SH-SY5Y (cell line): ENCODE results near the gene SAMD13.

Experiments
- GATA2 ChIP-seq: IDR thresholded peaks from 2 replicates; pipeline ENCODE4 v1.6.1; 2011; ENCODE audit warnings: mild to moderate bottlenecking, low read depth, low read length
- GATA3 ChIP-seq: IDR thresholded peaks from 2 replicates; pipeline ENCODE4 v1.6.1; 2011; ENCODE audit warnings: low read depth, mild to moderate bottlenecking, low read length, moderate library complexity

The SAMD13 gene

DNA sequence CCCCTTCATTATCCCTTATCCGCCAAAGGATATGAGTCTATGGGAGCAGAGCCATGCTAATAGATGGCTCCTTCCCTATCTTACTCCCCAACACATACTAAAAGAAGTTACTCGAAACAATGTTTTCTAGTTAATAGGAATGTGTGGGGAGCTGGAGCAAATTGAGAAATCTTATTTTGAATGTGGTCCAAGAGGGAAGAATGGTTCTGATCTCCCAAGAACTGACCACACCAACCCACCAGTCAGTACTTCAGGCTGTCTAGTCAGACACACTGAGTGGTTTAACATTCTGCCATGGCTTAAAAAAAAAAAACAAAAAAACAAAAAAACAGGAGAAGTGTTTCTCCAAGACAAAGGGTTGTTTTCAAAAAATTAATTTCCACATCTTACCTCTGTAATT, 65.3 kb downstream of the SAMD13 start:
- no peak for TF ChIP-seq GATA2
- TF ChIP-seq GATA3 = no peak

DNA sequence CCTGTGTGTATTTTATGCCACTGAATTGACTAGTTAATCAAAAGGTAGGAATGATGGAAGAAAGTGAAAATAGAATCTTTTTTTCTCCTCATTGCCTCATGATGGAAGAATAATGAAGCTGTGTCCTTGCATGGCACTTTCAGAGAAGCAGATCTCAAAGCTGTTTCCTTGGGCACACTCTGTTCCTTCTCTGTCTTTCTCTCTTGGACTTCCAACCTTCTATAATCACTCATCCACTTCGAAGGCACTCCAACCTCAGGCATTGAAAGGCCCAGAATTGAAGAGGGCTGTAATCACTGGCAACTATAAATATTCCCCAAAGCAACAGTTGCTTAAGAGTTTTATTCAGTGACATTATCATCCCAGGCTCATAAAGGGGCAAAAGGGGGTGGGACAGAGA, 65.7 kb downstream of the SAMD13 start:
- TF ChIP-seq GATA3 (no peak), GATA2 (no peak)

DNA sequence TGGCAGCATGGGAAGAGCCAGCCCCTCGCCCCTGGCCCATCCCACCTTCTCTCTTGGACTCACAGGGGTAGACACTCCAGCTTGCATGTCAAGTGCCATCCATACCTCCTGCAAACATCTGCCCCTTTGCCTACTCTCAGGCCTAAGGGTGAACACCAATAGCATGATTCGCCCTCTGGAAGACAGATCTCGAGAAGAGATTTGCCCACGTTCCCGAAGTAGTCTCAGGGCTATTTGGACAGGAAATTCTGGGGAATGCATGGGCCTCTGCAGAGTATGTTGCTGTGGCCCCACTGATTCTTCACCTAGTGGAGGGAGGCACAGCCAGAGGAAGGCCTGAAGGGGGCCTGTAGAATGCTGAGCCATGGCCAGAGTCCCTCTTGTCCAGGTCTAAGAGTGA, 66.9 kb downstream of the SAMD13 start:
- TF ChIP-seq GATA3 (no peak), GATA2 (no peak)

DNA sequence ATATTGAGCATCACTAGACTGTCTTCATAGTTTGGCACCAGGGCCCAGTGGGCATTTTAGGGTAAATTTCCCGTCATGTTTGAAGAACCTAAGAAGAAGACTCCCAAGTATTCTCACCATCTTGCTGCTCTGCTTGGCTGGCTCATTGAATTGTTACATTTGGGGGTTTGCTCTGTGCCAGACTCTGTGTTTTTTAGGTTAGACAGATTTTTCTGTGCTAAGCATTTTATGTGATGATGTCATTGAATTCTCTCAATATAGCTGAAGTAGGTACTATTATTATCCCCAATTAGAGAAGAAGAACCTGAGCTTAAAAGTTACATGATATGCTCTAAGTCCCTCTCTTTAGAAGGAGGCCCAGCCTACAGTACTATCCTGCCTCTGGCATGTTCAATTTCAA, 68.8 kb downstream of the SAMD13 start:
- TF ChIP-seq GATA3 (no peak), GATA2 (no peak)

DNA sequence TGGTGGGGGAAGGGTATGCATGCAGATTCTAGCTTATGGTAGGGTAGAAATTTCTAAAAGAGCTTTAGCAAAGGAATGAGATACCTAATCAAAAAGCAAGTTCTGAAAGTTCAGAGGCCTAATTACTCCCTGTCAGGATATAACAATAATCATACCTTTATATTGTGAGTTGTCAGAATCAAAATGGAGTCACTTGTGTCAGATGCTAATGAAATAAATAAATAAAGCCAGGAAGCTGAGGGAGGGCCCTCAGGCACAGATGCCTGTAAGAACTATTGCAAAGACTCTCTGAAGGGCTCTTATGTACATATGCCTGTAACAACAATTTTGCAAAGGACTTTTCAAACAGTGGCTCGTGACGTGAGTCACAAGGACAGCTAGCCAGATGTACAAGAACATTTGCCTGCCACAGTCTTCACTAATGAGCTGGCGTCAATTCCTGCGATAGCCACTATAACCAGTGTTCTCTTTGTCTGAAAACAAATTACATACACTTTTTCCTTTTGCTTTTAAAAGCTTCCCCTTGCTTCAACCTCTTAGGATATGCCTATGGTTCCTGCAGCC, 69.4 kb downstream of the SAMD13 start:
- TF ChIP-seq GATA3 (no peak), GATA2 (no peak)

DNA sequence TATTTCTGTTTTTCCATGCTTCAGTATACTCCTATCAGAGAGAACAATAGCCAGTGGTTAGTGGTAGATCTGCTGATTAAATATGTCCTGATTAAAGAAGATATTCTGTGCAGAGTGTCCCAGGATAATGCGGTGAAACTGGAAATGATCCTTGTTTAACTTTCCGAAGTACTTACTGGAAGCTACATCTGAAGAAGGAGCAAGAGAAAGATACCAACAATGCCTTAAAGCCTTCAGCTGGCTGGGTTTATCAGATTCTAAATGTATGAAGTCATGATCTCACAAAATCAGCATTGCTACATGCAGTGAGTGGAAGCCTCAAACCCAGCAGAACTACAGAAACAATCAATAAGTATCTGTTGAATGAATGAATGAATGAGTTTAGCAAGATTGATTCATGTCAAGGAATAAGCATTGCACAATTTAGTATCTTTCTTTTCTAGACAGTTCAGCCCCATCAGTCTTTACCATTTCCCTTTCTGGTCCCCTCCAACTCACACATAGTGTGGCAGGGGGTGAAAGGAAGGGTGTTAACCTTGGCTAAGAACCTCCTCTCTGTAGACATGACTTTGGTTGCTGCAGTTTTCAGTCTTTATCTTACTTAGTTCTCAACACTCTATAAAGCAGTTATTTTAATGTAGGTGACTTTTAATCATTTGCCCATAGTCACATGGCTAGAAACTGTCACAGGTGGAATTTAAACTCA, 72.1 kb downstream of the SAMD13 start:
- TF ChIP-seq GATA3 (no peak), GATA2 (no peak)

DNA sequence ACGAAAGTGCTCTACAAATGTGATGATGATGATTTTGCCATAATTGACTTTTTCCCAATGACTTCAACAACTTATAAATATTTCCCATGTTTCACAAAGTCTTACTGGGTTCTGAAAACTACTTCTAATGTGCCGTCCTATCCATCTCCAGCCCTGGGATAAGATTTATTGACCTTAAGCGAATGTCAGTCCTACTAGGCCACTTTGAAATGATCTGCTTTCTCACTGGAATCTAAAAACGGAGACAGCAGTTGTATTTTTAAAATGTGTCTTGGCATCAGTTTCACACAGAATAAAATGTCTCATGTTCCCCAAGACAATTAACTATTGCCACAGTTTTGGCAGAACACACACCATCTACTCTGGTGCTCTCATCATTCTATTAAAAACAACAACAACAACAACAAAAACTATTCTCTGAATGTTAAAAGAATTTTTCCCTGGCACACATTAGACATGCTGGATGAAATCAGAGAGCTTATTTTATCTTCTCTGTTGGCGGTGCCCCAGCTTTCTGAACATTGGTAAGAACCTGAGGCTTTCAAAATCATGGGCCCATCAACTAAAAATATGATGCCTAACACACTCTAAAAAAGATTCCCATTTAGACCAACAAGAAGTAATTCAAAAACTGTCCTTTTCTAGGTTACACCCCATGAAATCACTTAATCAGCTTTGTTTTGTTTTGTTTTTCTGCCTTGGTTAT, 73.6 kb downstream of the SAMD13 start:
- TF ChIP-seq GATA3 (no peak), GATA2 (no peak)

DNA sequence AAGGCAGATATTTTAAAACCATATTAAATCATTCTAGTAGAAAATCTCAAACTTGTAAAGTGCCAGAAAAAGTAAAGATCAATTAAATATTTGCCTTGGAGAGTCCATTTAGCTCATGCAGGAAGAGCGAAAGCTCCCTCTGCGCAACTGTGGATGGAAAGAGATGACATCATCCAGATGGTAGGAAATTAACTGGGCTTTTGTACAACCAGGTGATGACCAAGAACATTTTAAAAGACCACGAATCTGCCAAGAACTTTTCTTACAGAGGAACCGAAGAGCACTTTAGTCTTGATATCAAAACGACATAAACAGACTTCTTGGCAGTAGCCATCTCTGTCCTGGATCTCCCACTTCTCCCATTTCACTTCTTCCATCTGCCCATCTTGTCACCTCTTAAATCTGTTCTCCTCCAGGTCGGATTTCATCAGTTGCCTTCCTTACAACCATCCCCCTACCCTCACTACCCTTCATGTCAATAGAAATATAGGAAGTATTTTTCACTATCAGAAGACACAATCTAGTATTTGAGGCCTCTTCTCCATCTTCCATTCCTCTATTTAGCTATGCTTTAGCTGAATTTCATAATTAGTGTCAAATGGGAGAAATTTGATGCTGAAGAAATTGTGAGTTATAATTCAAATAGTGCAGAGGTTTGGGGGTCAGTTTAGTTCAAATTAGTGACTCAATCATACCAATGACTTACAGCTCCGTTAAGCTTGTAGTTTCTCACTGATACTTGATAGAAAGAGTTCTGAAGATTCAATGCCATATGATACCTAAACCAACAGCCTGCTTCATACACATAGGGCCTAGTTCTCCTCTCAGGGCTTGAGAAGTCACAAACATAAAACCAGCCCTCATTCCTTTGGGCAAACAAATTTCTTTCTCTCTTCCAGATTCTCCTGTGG, 74.7 kb downstream of the SAMD13 start:
- TF ChIP-seq GATA2 (no peak), GATA3 (no peak)

DNA sequence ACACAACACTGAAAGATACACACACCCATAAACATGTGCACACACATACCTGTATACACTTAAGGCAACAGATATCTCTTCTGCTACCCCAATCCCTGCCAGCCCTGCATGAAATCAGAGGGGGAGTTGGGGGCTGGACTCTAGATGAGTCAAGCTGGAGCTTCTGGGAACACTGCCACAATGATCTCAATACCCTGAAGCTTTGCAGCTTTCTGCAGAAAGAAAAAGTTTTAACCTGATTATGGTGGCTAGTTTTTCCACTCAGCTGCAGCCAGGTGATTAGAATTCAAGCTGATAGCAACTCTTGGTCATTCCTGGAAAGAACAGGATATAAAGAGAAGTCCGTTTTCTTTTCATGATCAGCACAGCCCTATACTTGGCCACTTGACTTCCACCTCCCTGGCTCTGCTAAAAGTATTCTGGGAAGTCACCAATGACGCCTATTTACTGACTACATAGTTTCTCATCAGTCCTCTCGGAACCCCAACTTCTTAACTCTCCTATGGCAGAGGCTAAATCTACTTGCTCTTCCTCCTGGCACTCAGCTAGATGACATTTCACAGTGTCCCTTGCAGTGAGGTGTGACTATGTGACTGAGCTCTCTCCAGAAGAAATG, 76.1 kb downstream of the SAMD13 start:
- TF ChIP-seq GATA3 (no peak), GATA2 (no peak)

DNA sequence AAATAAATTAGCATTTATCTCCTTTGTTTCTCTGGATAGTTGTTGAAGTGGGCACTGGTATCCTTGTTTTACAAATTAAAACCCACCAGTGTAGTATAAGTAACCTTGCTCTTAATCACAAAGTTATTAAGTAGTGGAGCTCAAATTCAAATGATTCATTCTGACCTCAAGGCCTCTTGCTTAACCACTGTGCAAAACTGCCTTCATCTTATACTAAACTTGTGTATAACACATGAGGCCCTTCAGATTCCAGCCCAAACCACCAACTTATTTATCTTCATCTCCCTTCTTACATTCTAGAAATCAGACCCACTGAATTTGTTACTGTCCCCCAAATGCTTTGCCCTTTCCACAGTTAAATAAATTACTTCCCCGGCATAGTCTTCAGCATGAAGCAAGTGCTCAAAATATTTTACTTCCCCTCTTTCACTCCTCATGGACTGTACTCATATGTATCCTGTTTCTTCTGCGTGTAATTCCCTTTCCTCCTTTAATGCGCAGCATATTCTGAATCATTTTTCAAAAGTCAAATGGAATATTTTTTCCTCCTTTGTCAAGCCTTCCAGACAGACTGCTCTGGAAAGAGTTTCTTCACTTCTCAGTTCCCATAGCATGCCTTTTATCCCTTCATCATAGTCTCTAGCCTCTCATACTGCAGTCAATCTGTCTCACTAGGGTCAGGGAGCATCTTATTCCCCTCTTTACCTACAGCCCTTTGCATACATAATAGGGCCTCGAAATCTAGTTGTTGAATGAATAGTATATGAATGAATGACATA, 77.8 kb downstream of the SAMD13 start:
- TF ChIP-seq GATA3 (no peak), GATA2 (no peak)

DNA sequence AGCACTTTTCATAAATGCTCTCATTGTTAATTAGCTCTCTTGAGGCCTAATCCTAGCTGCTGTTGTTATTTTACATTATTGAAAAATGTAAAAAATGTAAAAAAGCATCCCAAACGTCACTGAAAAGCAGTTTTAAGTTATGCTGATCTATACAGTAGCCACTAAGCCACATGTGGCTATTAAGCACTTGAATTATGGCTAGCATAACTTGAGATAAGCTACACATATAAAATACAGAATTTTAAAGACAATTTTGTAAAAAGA, 78.3 kb downstream of the SAMD13 start:
- no peak for TF ChIP-seq GATA2
- TF ChIP-seq GATA3 = no peak

DNA sequence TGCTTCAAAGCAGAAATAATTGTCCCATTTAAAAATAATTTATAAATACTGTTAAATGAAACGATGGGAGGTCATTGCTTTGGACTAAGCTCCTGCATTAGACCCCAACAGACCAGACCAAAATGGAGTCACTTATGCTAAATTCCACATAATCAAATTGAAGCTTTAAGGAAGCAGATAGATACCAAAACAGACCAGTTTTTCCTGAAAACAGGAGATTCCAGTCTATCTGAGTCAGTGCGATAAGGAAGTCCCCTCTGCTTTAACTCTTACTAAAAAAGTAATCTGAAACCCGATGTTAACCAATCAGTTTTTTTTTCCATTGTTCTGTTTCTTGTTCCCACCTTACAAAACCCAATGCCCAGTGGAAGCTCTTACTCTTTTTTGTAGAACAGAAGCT, 80.6 kb downstream of the SAMD13 start:
- no peak for TF ChIP-seq GATA3
- TF ChIP-seq GATA2 = no peak

DNA sequence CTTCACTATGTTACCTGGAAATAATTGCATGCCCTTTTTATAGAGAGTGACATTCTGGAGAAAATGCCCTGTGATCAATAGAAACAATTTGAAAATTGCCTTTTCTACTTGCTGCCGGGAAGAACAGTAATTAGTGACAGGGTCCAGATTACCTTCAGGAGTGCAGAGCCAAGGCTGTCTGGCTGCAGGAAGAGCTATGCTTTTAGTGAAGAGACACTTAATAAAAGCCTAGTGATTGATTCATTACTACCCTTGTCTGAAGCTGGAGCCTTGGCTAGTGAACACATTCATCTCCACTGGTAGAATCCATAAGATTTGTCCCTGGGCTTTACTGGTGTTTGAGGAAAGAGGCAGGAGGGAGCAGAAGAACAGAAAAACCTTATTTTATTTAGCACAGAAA, 83.8 kb downstream of the SAMD13 start:
- TF ChIP-seq GATA3 (no peak), GATA2 (no peak)
